Measurements from ENCODE around the gene SAMD13. TPM values are rescaled to one million over a fixed set of nuclear protein-coding genes. Genes with fewer than 3 reads are reported as not detected.
"Not testable (repeated sequence)": the region's sequence is repeated elsewhere in the genome, so short reads cannot be mapped to it uniquely, and the experiment has no call there.

The SAMD13 gene
- total RNA-seq, 1 donor from 2014 or later = 0.60 TPM

DNA sequence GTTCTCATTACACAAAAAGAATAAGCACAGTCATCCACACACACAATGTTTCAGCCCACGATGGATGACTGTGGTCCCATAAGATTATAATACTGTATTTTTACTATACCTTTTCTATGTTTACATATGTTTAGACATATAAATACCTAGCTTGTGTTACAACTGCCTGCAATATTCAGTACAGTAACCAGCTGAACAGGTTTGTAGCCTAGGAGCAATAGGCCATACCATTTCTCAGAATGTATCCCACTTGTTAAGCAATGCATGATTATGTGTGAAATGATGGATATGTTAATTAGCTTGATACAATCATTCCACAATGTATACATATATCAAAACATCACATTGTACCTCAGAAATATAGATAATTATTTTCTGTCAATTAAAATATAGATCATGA is 33.2 kb upstream of the SAMD13 start:
- peaks cover 9% of the 10 kb centered on the region for H3K4me1 Mint-ChIP-seq (ENCODE audit: low read depth)
- intact Hi-C loops (cut with micrococcal nuclease) = no loop called here
- no peaks in the 10 kb centered on the region for H3K27me3 Mint-ChIP-seq (ENCODE audit: insufficient read depth)
- no peaks in the 10 kb centered on the region for H3K36me3 Mint-ChIP-seq (ENCODE audit: low read depth)
- H3K4me3 Mint-ChIP-seq = no peak overlapping the region
- H3K9me3 Mint-ChIP-seq = no peaks in the 10 kb centered on the region
- DNase-seq (ENCODE audit: low spot score) = no peak
- no peak overlapping the region for H3K27ac Mint-ChIP-seq

DNA sequence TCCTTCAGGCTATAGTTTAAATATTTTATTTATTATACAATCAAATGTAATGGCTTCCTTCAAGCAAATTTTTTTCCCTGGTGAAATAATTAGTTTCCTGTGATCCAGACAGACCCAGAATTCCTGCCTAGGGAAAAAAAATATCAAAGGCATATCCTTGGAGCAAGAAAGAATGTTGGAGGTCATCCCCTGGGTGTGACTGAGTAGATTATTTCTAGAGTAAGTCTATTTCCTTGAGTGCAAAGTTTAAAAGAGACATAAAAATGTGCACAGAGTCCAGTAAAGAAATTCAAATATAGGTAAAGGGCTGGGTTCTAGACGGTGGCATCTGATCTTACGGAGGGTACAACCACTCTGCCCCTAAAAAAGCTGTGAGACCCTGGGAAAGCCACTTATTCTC is 32.2 kb upstream of the SAMD13 start:
- no peak for DNase-seq (ENCODE audit: low spot score)
- H3K9me3 Mint-ChIP-seq = no peaks in the 10 kb centered on the region
- no peaks in the 10 kb centered on the region for H3K36me3 Mint-ChIP-seq (ENCODE audit: low read depth)
- intact Hi-C loops (cut with micrococcal nuclease) = no loop called here
- no peak overlapping the region for H3K27ac Mint-ChIP-seq
- no peaks in the 10 kb centered on the region for H3K27me3 Mint-ChIP-seq (ENCODE audit: insufficient read depth)
- peaks cover 9% of the 10 kb centered on the region for H3K4me1 Mint-ChIP-seq (ENCODE audit: low read depth)
- H3K4me3 Mint-ChIP-seq = no peak overlapping the region

- H3K4me3 Mint-ChIP-seq = no peak overlapping the region
- H3K27me3 Mint-ChIP-seq (ENCODE audit: insufficient read depth) = peaks cover 2% of the 10 kb centered on the region
- DNase-seq (ENCODE audit: low spot score) = no peak
- intact Hi-C loops (cut with micrococcal nuclease) = loop anchor here (5.0 kb wide), 1 partner anchor 1321 kb away; no protein-coding TSS in a partner anchor
- no peak overlapping the region for H3K27ac Mint-ChIP-seq
- no peaks in the 10 kb centered on the region for H3K36me3 Mint-ChIP-seq (ENCODE audit: low read depth)
- H3K9me3 Mint-ChIP-seq = no peaks in the 10 kb centered on the region
- peaks cover 9% of the 10 kb centered on the region for H3K4me1 Mint-ChIP-seq (ENCODE audit: low read depth)
Measured at GRCh38 chr1:84271441-84272151, 29.9 kb upstream of the SAMD13 start.

DNA sequence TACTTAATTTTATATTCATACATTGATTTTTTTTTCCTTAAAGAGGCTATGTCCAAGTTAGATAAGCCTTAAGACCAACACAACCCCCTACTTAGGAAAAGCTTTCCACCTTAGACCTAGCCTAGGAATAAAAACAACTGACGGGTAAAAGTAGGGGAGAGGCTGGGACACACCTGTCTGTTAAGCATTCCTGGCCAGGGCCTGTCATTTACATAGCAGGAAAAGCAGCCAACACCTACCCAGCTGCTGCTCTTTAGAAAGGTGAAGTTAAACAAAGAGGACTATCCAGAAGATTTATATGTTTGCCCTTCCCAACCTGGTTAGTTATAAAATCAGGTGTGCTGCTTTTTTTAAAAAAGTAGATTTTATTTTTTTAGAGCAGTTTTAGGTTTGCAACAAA is 29.1 kb upstream of the SAMD13 start:
- DNase-seq (ENCODE audit: low spot score) = no peak
- H3K36me3 Mint-ChIP-seq (ENCODE audit: low read depth) = no peaks in the 10 kb centered on the region
- H3K27ac Mint-ChIP-seq = no peak overlapping the region
- H3K27me3 Mint-ChIP-seq (ENCODE audit: insufficient read depth) = peaks cover 2% of the 10 kb centered on the region
- intact Hi-C loops (cut with micrococcal nuclease) = loop anchor here (5.0 kb wide), 1 partner anchor 1320 kb away; no protein-coding TSS in a partner anchor
- peaks cover 9% of the 10 kb centered on the region for H3K4me1 Mint-ChIP-seq (ENCODE audit: low read depth)
- H3K9me3 Mint-ChIP-seq = no peaks in the 10 kb centered on the region
- no peak overlapping the region for H3K4me3 Mint-ChIP-seq

- peaks cover 2% of the 10 kb centered on the region for H3K27me3 Mint-ChIP-seq (ENCODE audit: insufficient read depth)
- intact Hi-C loops (cut with micrococcal nuclease) = no loop called here
- no peaks in the 10 kb centered on the region for H3K9me3 Mint-ChIP-seq
- DNase-seq (ENCODE audit: low spot score) = no peak
- no peak overlapping the region for H3K27ac Mint-ChIP-seq
- H3K4me1 Mint-ChIP-seq (ENCODE audit: low read depth) = no peaks in the 10 kb centered on the region
- no peak overlapping the region for H3K4me3 Mint-ChIP-seq
- H3K36me3 Mint-ChIP-seq (ENCODE audit: low read depth) = no peaks in the 10 kb centered on the region
Measured at GRCh38 chr1:84277343-84278059, 24.0 kb upstream of the SAMD13 start.

DNA sequence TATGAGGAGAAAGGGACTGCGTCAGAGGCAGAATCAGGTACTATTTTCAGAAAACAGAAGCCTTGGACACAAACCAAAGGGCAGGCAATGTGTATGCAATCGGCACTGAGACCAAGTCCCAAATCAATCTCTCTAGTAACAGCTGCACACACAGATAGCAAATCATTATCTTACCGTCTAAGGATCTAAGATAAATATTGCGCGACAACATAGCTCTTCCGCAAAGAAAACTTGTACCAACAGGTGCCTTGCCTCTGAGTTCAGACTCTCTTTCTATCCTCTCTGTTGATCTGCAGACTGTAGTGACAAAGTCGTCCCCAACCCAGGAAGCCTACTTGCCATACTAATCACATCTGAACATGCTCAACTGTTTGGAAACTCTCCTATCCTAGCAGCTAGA is 22.6 kb upstream of the SAMD13 start:
- no peak overlapping the region for H3K27ac Mint-ChIP-seq
- no peak overlapping the region for H3K4me3 Mint-ChIP-seq
- H3K27me3 Mint-ChIP-seq (ENCODE audit: insufficient read depth) = peaks cover 2% of the 10 kb centered on the region
- H3K4me1 Mint-ChIP-seq (ENCODE audit: low read depth) = no peaks in the 10 kb centered on the region
- no peaks in the 10 kb centered on the region for H3K9me3 Mint-ChIP-seq
- H3K36me3 Mint-ChIP-seq (ENCODE audit: low read depth) = no peaks in the 10 kb centered on the region
- no peak for DNase-seq (ENCODE audit: low spot score)
- intact Hi-C loops (cut with micrococcal nuclease) = no loop called here

GRCh38 chr1:84280912-84281311 is 20.6 kb upstream of the SAMD13 start:
- no peaks in the 10 kb centered on the region for H3K36me3 Mint-ChIP-seq (ENCODE audit: low read depth)
- H3K9me3 Mint-ChIP-seq = peaks cover under 1% of the 10 kb centered on the region
- intact Hi-C loops (cut with micrococcal nuclease) = no loop called here
- H3K4me3 Mint-ChIP-seq = no peak overlapping the region
- peaks cover 2% of the 10 kb centered on the region for H3K27me3 Mint-ChIP-seq (ENCODE audit: insufficient read depth)
- H3K4me1 Mint-ChIP-seq (ENCODE audit: low read depth) = no peaks in the 10 kb centered on the region
- no peak overlapping the region for H3K27ac Mint-ChIP-seq
- DNase-seq (ENCODE audit: low spot score) = no peak

- Mint-ChIP-seq H3K27me3 (ENCODE audit: insufficient read depth) (peaks cover 9% of the 10 kb centered on the region), H3K4me1 (ENCODE audit: low read depth) (no peaks in the 10 kb centered on the region), H3K9me3 (peaks cover 19% of the 10 kb centered on the region), H3K4me3 (no peak overlapping the region), H3K27ac (no peak overlapping the region), H3K36me3 (ENCODE audit: low read depth) (no peaks in the 10 kb centered on the region)
- intact Hi-C loops (cut with micrococcal nuclease) = no loop called here
- DNase-seq (ENCODE audit: low spot score) = no peak
Measured at GRCh38 chr1:84282780-84283333, 18.7 kb upstream of the SAMD13 start.

DNA sequence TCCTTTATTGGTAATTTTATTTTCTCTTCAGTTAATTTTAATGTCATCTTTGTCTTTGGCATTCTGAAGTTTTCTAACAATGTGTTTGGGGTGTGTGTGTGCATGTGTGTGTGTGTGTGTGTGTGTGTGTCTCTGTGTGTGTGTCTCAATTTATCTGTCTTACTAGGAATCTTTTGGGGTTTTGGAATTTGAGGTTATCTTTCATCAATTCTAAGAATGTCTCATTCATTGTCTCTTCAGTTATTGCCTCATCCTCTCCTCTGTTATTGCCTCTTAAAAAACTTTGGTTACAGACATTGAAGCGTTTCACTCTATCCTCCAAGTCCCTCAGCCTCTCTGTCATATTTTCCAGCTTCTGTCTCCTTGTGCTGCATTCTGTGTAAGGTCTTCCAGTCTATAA is 18.1 kb upstream of the SAMD13 start:
- Mint-ChIP-seq H3K4me3 (no peak overlapping the region), H3K27me3 (ENCODE audit: insufficient read depth) (peaks cover 9% of the 10 kb centered on the region), H3K27ac (no peak overlapping the region), H3K4me1 (ENCODE audit: low read depth) (no peaks in the 10 kb centered on the region), H3K36me3 (ENCODE audit: low read depth) (no peaks in the 10 kb centered on the region), H3K9me3 (peaks cover 20% of the 10 kb centered on the region)
- no peak for DNase-seq (ENCODE audit: low spot score)
- intact Hi-C loops (cut with micrococcal nuclease) = no loop called here

GRCh38 chr1:84286071-84286470 is 15.4 kb upstream of the SAMD13 start:
- Mint-ChIP-seq H3K4me3 (no peak overlapping the region), H3K4me1 (ENCODE audit: low read depth) (no peaks in the 10 kb centered on the region), H3K27me3 (ENCODE audit: insufficient read depth) (peaks cover 9% of the 10 kb centered on the region), H3K27ac (no peak overlapping the region), H3K36me3 (ENCODE audit: low read depth) (no peaks in the 10 kb centered on the region), H3K9me3 (peaks cover 24% of the 10 kb centered on the region)
- no peak for DNase-seq (ENCODE audit: low spot score)
- intact Hi-C loops (cut with micrococcal nuclease) = no loop called here

GRCh38 chr1:84287389-84287788 is 14.1 kb upstream of the SAMD13 start:
- H3K36me3 Mint-ChIP-seq (ENCODE audit: low read depth); intact Hi-C loops (cut with micrococcal nuclease): not testable (repeated sequence)

DNA sequence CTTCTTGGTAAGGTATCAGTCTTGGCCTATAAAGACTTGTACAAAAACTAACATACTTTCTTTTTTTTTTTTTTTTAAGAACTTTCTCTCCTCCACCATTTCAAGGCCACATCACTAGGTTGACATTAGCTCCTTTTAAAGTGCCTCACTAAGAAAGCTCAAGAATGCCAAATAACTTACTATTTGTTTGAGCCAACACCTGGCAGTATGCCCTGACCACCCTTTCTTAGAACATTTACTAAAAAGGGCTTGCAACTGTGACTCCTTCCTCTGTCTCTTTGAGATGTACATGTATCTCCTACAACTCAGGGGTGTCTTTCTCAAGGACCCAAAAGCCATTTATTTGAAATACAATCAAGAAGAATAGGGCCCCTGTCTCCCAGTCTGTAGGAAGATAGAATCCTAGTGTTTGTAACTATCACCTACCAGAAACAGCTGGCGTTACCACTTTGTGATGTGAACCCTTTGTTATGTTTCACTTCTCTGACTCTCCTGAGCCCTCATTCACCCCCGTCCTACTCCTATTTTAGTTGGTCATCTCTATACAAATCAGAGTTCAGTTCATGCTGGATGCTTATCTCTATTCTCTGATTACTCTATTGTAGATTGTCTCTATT is 12.2 kb upstream of the SAMD13 start:
- H3K27ac Mint-ChIP-seq = no peak overlapping the region
- H3K4me1 Mint-ChIP-seq (ENCODE audit: low read depth) = no peaks in the 10 kb centered on the region
- H3K27me3 Mint-ChIP-seq (ENCODE audit: insufficient read depth) = peaks cover 15% of the 10 kb centered on the region
- H3K36me3 Mint-ChIP-seq (ENCODE audit: low read depth) = no peaks in the 10 kb centered on the region
- peaks cover 24% of the 10 kb centered on the region for H3K9me3 Mint-ChIP-seq
- no peak overlapping the region for H3K4me3 Mint-ChIP-seq
- intact Hi-C loops (cut with micrococcal nuclease) = no loop called here
- no peak for DNase-seq (ENCODE audit: low spot score)

More at GRCh38 chr1:84287389-84287788, 14.1 kb upstream of the SAMD13 start:
- not testable (repeated sequence) for H3K4me3 Mint-ChIP-seq; DNase-seq (ENCODE audit: low spot score); H3K4me1 Mint-ChIP-seq (ENCODE audit: low read depth); H3K27ac Mint-ChIP-seq
- Mint-ChIP-seq H3K27me3 (ENCODE audit: insufficient read depth) (peaks cover 15% of the 10 kb centered on the region), H3K9me3 (peaks cover 24% of the 10 kb centered on the region)

Data from activated T-helper 1 cell treated with anti-CD3 and anti-CD28 coated beads, Interleukin-12 subunit alpha, Interleukin-12 subunit beta, Interleukin-2, Interleukin-4 antibody, amounts not matched to agents 30 ng/mL and 10 ng/mL and 1 ng/mL, durations not matched to agents 14 hours and 24 hours and 36 hours (primary cell).